Calu3 (cell line): ENCODE measurements around the gene LYVE1. TPM values are rescaled to one million over a fixed set of nuclear protein-coding genes. Genes with fewer than 3 reads are reported as not detected.

ENCODE experiments used
- BruUV-seq: library from RNA; stranded (reverse); fragments of 400-500 nt; replicated peaks from 2 replicates; lab custom pipeline; 2021; lab: Mats Ljungman, UMichigan
- CTCF ChIA-PET: fragments of 300-600 bp; sonication (Branson Sonifier 250); formaldehyde crosslinking; loops from one replicate; lab custom pipeline; 2022; ENCODE audit warnings: antibody characterized with exemption; lab: Charles Lee
- DNase-seq: peaks from one replicate; pipeline ENCODE4 v3.0.0; 2022
- H3K27ac Mint-ChIP-seq: one replicate; pipeline ENCODE4 v1.8.0; 2022; ENCODE audit warnings: mixed read lengths; ENCODE audit not compliant: unreplicated experiment
- H3K27me3 Mint-ChIP-seq: one replicate; pipeline ENCODE4 v1.8.0; 2022; ENCODE audit warnings: mixed read lengths; ENCODE audit not compliant: unreplicated experiment
- H3K36me3 Mint-ChIP-seq: one replicate; pipeline ENCODE4 v1.8.0; 2022; ENCODE audit warnings: mild to moderate bottlenecking, moderate library complexity, mixed read lengths; ENCODE audit not compliant: insufficient read depth, unreplicated experiment
- H3K4me1 Mint-ChIP-seq: one replicate; pipeline ENCODE4 v1.8.0; 2022; ENCODE audit warnings: mild to moderate bottlenecking, low read depth, mixed read lengths; ENCODE audit not compliant: unreplicated experiment
- H3K4me3 Mint-ChIP-seq: one replicate; pipeline ENCODE4 v1.8.0; 2022; ENCODE audit warnings: mild to moderate bottlenecking, low read depth, moderate library complexity, mixed read lengths; ENCODE audit not compliant: unreplicated experiment
- H3K9me3 Mint-ChIP-seq: one replicate; pipeline ENCODE4 v1.8.0; 2022; ENCODE audit warnings: low read depth, mixed read lengths; ENCODE audit not compliant: unreplicated experiment
- intact Hi-C: fragments of 100-400 bp; cut with micrococcal nuclease; formaldehyde crosslinking; loops from one replicate; pipeline ENCODE4 v1.10.0; 2022; ENCODE audit not compliant: unreplicated experiment
- total RNA-seq: library from RNA; stranded (reverse); gene quantifications from 2 replicates; pipeline ENCODE4 v1.2.3, GENCODE V29; 2022
- TF ChIP-seq, protein P1 (sequence below): fragments of 200-600 bp; IDR thresholded peaks from one replicate; pipeline ENCODE4 v1.8.0; 2022; ENCODE audit warnings: antibody characterized with exemption; ENCODE audit not compliant: unreplicated experiment

LYVE1 gene
- total RNA-seq, 1 experiment from 2014 or later, result not detected

DNA sequence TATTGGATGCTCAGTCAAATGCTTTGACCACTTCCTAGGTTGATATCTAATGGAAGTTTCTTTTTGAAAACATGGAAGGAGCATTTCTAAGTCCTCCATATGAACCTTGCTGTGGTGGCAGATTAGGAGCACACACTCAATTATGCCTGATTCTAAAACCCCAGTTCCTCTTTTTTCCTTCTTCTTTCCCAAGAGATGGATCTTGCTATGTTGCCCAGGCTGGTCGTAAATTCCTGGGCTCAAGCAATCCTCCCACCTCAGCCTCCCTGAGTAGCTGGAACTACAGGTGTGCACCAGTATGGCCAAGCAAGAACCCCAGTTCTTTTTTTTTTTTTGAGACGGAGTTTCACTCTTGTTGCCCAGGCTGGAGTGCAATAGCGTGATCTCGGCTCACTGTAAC, 3.0 kb downstream of the LYVE1 start:
- Mint-ChIP-seq H3K4me1 (peaks cover 11% of the 10 kb centered on the region), H3K36me3 (no peaks in the 10 kb centered on the region), H3K27me3 (no peaks in the 10 kb centered on the region), H3K27ac (no peak overlapping the region), H3K9me3 (no peaks in the 10 kb centered on the region), H3K4me3 (no peak overlapping the region)
- TF ChIP-seq, protein P1, sequence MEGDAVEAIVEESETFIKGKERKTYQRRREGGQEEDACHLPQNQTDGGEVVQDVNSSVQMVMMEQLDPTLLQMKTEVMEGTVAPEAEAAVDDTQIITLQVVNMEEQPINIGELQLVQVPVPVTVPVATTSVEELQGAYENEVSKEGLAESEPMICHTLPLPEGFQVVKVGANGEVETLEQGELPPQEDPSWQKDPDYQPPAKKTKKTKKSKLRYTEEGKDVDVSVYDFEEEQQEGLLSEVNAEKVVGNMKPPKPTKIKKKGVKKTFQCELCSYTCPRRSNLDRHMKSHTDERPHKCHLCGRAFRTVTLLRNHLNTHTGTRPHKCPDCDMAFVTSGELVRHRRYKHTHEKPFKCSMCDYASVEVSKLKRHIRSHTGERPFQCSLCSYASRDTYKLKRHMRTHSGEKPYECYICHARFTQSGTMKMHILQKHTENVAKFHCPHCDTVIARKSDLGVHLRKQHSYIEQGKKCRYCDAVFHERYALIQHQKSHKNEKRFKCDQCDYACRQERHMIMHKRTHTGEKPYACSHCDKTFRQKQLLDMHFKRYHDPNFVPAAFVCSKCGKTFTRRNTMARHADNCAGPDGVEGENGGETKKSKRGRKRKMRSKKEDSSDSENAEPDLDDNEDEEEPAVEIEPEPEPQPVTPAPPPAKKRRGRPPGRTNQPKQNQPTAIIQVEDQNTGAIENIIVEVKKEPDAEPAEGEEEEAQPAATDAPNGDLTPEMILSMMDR, result no peak
- intact Hi-C loops, result no loop called here
- DNase-seq, result no peak
- no TSS peak for BruUV-seq
- CTCF ChIA-PET, result no interaction called here

DNA sequence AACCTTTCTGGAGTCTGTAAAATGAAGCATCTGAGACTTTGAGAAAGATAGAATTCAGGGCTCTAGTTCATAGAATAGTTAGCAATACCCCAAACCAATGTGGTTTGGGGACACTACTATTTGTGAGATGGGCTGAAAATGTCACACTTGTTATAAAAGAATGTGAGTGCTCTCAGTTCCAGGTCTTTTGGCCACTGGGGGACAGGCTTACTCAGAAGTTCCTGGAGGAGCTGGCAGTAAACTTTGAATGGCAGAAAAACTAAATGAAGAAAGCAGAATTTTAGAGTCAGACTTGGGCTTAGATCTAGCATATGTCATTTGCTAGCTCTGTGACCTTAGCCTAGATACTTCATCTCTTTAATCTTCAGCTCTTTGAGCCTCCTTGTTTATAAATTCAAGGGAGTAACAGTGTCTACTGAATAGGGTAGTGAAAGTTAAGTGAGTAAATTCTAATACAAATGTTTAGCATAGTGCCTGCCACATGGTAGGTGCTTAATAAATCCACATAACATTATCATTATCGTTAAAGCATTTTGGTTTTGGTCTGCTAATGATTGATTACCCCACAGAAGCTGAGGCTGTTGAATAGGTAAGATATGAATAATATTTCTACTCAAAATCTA, 3.7 kb downstream of the LYVE1 start:
- no peaks in the 10 kb centered on the region for H3K27me3 Mint-ChIP-seq
- no peaks in the 10 kb centered on the region for H3K36me3 Mint-ChIP-seq
- CTCF ChIA-PET, result interaction anchor here (0.5 to 0.6 kb wide), 2 partner anchors 96 to 119 kb away, joined by 3 read pairs; no protein-coding TSS in a partner anchor
- no peaks in the 10 kb centered on the region for H3K9me3 Mint-ChIP-seq
- TF ChIP-seq, protein P1, result no peak
- peaks cover 16% of the 10 kb centered on the region for H3K4me1 Mint-ChIP-seq
- no peak overlapping the region for H3K27ac Mint-ChIP-seq
- intact Hi-C loops, result no loop called here
- H3K4me3 Mint-ChIP-seq, result no peak overlapping the region
- DNase-seq, result no peak
- no TSS peak for BruUV-seq

DNA sequence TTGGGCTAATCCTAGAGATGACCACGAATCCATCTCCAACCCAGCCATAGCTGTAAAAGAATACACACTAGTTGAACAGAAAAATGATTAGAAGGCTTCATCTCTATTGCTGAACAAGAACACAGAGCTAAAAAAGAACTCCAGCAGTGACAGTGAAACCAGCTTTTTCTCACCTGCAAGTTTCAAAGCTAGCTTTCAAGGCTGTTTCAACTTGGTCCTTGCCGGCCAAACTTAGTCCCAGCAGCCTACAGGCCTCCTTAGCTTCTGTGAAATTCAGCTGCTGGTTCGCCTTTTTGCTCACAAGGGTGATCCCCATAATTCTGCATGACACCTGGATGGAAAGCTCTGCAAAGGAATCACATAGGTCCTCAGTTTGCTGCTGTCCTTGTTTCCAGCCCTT, 4.4 kb downstream of the LYVE1 start:
- TF ChIP-seq, protein P1, result no peak
- no peak overlapping the region for H3K4me3 Mint-ChIP-seq
- no peaks in the 10 kb centered on the region for H3K9me3 Mint-ChIP-seq
- CTCF ChIA-PET, result no interaction called here
- no TSS peak for BruUV-seq
- no peak for DNase-seq
- H3K4me1 Mint-ChIP-seq, result peaks cover 16% of the 10 kb centered on the region
- H3K27ac Mint-ChIP-seq, result no peak overlapping the region
- intact Hi-C loops, result no loop called here
- no peaks in the 10 kb centered on the region for H3K36me3 Mint-ChIP-seq
- H3K27me3 Mint-ChIP-seq, result no peaks in the 10 kb centered on the region

DNA sequence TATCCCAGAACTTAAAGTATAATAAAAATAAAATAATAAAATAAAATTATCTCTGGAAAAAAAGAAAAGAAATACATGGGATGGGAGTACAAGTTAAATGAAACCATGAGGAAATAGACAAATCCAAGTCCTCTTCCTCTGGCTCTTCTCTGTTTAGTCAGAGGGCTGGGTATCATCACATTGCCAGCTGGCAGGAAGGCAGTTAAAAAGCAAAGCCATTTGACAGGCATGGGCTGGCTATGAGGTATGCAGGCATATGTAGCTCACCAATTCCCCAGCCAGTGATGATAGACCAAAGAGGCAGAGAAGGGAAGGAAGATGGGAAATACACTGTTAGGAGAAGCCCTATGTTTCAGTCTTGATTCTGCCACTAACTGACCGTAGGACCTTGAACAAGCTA, 6.5 kb downstream of the LYVE1 start:
- Mint-ChIP-seq H3K4me3 (no peak overlapping the region), H3K36me3 (no peaks in the 10 kb centered on the region), H3K27ac (no peak overlapping the region), H3K27me3 (no peaks in the 10 kb centered on the region), H3K9me3 (no peaks in the 10 kb centered on the region), H3K4me1 (peaks cover 20% of the 10 kb centered on the region)
- CTCF ChIA-PET, result interaction anchor here (0.6 to 1.7 kb wide), 2 partner anchors 21 to 1234 kb away, joined by 4 to 7 read pairs; partner anchors contain the start of gene RNF141
- no peak for DNase-seq
- intact Hi-C loops, result no loop called here
- TF ChIP-seq, protein P1, result no peak
- no TSS peak for BruUV-seq
